ELF-1 (cell line): ENCODE data around the gene MTG1.
A peak's percentile ranks its signal among the peaks of the same experiment; 100 is the strongest.
"Not testable (repeated sequence)": the region's sequence is repeated elsewhere in the genome, so short reads cannot be mapped to it uniquely, and the experiment has no call there.

ENCODE experiments used
- DNase-seq: peaks from one replicate; pipeline ENCODE4 v3.0.0-alpha.2; 2016; ENCODE audit warnings: low read depth, low spot score

Gene MTG1

DNA sequence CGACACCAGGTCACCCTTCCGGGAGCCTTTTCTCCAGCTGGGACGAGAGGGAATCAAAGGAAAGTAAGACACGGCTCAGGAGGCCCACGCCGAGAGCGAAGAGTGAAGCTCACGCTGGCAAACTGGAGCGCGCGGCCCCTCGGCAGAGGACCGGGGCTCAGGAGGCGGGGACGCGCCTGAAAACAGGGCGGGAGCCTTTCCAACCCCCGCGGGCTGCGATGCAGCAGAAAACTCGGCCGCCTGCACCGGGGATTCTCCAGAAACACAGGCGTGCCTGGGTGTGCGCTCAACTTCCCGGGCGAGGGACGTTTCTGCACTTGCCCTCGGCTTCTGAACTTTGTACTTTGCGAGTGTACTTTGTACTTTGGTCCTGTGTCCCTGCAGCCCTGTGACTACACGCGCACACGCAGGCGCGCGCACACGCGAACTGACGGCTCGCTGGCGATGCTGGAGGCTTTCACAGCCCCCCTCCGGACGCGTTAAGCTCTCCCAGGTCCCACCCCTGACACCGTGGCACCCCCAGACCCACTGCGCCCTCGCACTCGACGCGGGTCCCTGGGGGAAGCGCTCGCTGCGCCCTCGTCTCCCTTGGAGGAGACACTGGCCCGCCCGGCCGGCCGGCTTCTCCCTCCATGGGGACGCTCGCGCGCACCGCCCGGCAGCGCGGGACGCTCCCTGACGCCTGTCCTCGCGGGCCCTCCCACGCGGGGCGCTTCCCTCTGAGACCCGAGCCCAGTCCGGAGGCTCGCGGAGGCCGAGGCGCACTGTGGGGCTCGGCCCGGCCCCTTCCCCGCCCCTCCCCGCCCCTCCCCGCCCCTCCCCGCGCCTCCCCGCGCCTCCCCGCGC is 15.5 kb upstream of the MTG1 start:
- peak; percentile 52 for DNase-seq

DNA sequence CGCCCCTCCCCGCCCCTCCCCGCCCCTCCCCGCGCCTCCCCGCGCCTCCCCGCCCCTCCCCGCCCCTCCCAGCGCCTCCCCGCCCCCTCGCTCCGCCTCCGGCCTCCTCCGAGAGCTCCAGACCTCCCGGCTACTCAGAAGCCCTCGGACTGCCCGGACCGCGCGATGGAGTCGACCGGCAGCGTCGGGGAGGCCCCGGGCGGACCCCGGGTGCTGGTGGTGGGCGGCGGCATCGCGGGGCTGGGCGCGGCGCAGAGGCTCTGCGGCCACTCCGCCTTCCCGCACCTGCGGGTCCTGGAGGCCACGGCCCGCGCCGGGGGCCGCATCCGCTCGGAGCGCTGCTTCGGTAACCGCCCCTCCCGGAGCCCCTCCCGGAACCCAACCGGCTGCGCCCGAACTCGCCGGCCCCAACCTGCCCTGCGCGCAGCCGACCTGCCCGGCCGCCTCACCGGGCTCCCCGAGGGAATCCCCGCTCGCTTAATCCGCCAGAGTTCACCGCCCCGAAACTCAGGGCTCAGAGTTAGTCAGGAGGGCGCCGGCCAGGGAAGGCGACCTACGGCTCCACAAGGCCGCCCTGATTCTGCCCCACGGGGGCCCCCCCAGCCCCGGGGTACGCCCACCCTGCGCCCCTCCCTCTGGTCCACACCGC is 14.7 kb upstream of the MTG1 start, which contains the start of gene PAOX:
PAOX (plus strand) TSS at position 111 of the 649 bp plus-strand sequence; CDS start at position 166, 55 bp downstream.
- DNase-seq = peak; percentile 42

DNA sequence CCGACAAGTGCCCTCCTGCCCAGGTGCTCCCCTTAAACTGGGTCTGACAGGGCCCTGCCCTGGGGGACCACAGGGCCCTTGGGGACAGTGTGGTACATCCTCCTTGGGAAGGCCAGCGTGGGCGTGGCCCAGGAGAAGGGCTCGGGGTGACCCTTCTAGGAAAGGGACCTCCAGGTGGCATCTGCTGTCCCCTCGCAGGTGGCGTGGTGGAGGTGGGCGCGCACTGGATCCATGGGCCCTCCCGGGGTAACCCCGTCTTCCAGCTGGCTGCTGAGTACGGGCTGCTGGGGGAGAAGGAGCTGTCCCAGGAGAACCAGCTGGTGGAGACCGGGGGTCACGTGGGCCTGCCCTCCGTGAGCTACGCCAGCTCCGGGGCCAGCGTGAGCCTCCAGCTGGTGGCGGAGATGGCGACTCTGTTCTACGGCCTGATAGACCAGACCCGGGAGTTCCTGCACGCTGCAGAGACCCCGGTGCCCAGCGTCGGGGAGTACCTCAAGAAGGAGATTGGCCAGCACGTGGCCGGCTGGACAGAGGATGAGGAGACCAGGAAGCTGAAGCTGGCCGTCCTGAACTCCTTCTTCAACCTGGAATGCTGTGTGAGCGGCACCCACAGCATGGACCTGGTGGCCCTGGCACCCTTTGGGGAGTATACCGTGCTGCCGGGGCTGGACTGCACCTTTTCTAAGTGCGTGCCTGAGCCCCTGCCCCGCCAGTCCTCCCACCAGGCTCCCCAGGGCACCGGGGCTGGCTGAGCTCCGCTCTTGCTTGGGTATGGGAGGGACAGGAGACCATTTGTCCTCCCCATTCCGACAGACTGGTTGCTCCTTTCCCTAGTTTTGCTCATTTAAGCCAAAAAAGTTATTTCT is 13.9 kb upstream of the MTG1 start:
- no peak for DNase-seq

DNA sequence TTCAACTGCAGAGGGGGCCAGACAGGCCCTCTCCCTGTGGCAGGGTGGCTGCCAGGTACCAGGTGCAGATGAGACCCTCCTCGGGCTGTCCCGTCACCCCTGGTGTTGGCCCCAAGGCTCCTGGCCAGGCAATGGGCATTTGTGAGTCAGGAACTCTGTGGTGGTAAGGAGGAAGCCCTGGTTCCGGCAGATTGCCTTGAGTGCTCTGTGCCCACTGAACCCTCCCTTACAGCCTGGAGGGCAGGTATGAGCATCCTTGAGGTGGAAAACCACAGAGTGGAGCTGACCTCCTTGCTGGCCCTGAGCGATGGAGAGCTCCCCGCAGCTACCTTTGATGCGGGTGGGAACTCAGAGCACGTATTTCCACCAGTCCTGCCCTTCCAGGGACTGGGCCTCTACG is 12.9 kb upstream of the MTG1 start:
- DNase-seq = no peak

DNA sequence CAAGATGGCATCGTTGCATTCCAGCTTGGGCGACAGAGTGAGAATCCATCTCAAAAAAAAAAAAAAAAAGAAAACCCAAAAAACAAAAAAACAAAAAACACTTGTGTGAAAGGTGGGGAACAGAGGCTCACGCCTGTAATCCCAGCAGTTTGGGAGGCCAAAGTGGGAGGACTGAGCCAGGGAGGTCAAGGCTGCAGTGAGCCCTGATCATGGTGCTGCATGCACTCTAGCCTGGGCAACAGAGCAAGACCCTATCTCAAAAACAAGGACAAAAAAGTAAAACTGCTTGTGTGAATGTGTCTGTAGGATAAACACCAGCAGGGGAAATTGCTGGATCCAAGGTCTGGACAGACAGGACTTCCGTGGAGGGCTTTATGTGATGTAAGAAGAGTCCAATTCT is 10.4 kb upstream of the MTG1 start:
- DNase-seq = no peak

DNA sequence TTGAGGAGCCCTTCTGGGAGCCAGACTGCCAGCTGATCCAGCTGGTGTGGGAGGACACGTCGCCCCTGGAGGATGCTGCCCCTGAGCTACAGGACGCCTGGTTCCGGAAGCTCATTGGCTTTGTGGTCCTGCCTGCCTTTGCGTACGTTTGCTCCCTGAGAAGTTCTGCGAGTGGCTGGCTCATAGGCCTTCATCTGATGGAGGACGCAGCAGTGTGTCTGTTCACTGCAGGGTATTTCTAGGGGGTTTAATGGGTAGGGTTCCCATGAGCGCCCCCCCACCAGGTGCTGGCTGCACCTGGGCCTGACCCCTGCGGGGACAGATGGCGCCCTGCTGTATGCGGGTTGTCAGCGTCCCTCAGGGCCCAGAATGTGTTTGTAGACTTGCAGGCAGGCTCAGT is 9.9 kb upstream of the MTG1 start:
- DNase-seq = no peak

DNA sequence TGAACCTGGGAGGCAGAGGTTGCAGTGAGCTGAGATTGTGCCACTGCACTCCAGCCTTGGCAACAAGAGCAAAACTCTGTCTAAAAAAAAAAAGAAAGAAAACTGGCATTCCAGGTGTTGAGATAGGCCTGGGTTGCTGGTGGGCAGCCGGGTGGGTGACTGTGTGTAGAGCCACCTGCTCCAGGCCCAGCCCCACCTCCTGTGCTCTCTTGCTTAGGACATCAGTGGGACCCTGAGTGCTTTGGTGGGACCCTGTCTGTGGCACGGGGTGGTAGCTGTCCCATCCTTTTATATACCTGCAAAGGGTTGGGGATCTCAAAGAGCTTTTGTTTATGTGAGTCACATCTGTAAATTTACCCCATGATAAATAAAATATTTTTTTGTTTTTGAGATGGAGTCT is 8.7 kb upstream of the MTG1 start:
- DNase-seq = no peak

DNA sequence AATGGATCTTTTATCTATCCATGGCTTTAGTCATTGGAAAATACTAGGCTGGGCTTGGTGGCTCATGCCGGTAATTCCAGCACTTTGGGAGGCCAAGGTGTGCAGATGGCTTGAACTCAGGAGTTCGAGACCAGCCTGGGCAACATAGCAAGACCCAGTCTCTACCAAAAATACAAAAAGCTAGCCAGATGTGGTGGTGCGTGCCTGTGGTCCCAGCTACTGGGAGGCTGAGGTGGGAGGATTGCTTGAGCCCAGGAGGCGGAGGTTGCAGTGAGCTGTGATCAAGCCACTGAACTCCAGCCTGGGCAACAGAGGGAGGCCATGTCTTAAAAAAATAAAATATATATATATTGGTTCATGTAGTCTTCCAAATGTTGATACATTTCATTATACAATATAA is 7.0 kb upstream of the MTG1 start:
- DNase-seq = not testable (repeated sequence)

DNA sequence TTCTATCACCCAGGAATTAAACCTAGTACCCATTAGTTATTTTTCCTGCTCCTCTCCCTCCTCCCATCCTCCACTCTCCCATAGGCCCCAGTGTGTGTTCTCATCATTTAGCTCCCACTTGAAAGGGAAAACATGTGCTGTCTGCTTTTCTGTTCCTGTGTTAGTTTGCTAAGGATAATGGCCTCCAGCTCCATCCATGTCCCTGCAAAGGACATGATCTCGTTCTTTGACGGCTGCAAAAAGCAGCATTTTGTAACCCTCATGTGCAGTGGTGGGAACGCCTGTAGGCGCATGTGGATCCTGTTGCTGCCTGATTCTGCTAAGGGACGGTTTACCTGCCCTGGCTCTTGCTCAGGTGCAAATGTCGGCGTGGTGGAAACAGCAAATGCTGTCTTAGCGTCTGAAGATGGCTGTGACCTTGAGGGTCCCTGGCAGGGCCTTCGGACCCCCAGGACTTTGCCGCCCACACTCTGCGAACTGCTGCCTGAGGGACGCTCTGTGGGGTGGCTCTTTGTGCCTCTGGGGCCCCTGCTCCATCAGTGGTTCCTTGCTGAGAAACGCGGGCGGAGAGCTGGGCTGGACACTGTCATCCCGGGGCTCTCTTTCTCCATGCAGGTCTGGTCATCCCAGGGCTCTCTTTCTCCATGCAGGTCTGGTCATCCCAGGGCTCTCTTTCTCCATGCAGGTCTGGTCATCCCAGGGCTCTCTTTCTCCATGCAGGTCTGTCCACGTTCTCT is 5.6 kb upstream of the MTG1 start:
- no peak for DNase-seq

DNA sequence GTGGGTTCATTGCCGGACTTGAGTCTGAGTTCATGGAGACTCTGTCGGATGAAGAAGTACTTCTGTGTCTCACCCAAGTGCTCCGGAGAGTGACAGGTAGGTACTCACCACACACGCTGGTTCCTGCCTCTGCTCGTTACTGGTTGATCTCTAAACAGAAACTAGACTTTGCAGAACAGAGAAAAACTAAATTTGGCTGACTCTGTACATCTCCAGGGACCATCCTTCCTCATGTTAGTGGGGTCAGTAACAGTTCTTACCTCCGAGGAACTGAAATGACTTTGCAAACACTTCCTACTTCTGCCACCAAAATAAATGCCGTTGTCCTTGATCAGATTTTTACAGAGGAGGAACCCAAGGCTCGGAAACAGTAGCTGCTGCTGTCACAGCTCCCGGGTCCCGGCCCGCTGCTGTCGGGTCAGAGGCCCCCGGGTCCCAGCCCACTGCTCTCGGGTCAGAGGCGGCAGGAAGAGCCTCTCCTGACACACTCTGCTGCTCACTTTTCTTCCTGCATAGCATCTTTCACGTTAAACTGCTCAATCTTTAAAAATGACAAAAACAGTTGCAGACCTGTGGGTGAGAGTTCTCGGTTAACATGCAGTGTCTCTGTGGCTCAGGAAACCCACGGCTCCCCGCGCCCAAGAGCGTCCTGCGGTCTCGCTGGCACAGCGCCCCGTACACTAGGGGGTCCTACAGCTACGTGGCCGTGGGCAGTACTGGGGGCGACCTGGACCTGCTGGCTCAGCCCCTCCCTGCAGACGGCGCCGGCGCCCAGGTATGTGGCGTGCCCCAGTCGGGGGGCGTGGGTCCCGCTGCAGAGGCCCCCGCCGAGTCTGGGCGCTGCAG is 4.8 kb upstream of the MTG1 start:
- DNase-seq = no peak

DNA sequence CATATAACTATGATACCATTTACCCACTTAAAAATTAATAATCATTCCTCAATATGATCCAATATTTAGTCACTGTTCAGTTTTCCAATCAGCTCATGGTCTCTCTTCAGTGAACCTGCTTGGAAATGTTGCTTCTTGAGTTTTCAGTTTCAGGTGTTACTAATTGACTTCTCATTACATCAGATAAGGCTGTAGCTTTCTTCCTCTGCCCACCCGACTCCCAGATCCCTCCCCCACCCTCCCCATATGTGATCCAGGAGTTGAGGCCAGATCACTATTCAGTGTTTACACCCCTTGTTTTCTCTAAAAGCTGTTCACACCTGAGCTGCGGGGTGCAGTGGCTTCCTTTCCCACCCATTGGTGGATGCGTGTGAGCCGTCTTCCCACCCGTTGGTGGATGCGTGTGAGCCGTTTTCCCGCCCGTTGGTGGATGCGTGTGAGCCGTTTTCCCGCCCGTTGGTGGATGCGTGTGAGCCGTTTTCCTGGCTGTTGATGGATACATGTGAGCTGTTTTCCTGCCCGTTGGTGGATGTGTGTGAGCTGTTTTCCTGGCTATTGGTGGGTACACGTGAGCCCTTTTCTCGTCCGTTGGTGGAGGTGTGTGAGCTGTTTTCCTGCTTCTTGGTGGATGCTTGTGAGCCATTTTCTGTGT is 3.2 kb upstream of the MTG1 start:
- DNase-seq = no peak

DNA sequence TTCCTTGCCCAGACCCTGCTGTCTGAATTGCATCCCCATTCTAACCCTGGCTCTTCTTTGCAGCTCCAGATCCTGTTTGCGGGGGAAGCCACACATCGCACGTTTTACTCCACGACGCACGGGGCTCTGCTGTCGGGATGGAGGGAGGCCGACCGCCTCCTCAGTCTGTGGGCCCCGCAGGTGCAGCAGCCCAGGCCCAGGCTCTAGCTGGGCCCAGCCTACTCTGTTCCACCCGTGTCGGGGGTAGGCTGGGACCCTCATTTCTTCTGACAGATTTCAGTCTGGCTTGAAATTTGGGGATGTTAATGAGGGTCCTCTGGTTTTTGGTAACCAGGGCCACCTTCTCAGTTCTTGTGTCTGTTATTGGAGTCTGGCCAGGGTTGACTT is 2.7 kb upstream of the MTG1 start:
- DNase-seq = no peak

DNA sequence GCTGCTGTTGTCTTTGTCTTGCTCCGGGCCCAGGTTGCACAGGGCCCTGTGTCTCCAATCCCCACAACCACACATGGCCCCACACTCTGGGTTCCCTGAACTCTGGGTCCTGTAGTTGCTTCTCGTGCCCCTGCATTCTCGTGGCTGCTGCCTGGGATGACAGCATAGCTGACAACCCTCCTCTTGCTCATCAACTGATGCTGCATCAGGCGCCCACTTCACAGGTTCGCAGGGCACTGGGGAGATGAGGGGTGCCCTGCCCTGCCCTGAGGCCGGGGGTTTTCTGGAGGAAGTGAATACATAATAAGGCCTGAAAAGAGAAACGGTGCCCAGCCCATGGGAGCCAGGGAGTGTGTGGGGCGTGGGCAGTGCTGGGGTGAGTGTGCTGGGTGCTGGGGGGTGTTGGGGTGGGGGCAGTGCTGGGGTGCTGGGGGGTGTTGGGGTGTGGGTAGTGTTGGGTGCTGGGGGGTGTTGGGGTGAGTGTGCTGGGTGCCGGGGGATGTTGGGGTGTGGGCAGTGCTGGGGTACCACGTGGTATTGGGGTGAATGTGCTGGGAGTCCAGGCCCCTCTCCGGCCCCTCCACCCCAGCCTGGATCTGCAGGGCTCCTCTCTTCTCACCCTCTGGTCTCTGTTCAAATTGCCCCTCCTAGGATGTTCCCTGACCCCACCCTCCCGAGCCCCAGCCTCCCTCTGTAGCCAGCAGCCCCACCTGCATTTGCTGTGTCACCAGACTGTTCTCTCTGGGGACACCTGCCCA is 2.0 kb upstream of the MTG1 start:
- DNase-seq = no peak

DNA sequence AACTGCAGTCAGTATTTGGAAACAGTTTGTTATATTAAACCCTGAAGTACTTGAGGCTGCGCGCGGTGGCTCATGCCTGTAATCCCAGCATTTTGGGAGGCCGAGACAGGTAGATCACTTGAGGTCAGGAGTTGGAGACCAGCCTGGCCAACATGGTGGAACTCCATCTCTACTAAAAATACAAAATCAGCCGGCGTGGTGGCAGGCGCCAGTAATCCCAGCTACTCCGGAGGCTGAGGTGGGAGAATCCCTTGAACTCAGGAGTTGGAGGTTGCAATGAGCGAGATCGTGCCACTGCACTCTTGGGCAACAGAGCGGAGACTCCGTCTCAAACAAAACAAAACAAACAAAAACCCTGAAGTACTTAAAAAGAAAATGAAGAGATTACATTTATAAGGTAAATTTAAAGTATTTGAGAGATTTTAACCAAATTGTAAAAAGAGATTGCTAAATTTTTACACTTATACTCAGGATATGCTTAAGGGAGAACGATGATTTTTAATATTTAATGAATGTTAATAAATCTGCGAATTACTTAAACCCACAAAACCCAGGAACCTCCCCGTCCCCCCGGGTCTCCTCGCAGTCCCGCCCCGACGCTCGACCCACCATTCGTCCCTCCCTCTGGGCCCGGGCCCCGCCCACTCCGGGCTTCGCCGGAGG is 425 bp upstream of the MTG1 start:
- DNase-seq = no peak

DNA sequence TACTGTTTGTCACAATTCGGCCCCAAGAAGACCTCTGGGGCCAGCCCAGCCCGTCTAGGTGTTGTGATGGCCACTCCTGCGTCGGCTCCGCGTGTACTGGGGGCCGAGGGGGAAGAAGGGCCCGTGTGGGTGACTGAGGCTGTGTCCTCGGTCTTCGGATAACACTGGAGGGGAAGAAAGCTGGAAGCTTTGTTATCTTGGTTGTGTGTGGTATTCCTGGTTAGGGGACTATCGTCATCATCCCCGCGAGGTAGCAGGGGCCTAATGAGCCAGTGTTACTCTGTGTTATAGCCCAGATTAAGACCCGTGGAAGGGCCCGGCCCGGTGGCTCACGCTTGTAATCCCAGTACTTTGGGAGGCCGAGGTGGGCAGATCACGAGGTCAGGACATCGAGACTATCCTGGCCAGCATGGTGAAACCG is 854 bp downstream of the MTG1 start:
- DNase-seq = no peak

DNA sequence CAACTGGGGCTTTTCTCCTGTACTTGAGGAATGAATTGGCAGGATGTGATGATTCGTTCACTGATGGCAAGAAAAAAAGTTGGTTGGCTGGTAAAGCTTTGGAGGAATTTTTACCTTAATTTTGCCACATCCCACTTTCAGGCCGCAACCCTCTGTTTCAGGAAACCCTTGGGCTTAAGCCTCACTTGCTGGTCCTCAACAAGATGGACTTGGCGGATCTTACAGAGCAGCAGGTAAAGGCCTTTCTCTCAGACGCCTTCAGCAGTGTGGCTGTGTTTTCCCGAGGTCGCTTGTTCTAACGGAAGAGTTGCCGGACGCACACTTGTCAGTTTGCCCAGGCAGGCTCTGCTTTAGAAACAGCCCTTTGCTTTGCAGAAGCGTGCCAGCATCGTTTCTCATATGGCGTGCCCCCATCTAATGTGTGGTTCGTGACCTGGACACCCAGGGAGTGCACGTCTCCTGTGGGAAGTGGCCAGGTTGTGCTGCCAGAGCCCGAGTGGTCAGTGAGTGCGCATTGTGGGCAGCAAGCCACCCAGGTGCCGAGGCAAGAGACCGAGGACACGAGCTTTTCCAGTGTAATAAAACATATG is 2.2 kb downstream of the MTG1 start:
- no peak for DNase-seq

DNA sequence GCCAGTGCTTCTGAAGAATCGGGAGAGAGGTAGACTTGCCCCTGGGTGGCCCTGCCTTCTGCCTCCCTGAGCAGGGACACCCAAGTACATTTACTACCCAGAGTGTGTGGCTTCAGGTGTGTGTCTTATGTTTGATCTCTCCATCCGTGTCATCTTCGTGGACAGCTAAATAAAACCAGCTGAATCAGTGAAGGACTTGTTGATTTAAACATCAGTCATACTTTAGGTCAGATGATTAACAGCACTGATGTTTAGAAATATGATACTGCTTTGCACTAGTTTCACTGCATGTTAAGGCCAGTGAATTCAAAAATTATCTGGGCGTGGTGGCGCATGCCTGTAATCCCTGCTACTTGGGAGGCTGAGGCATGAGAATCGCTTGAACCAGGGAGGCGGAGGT is 4.0 kb downstream of the MTG1 start:
- DNase-seq = no peak

DNA sequence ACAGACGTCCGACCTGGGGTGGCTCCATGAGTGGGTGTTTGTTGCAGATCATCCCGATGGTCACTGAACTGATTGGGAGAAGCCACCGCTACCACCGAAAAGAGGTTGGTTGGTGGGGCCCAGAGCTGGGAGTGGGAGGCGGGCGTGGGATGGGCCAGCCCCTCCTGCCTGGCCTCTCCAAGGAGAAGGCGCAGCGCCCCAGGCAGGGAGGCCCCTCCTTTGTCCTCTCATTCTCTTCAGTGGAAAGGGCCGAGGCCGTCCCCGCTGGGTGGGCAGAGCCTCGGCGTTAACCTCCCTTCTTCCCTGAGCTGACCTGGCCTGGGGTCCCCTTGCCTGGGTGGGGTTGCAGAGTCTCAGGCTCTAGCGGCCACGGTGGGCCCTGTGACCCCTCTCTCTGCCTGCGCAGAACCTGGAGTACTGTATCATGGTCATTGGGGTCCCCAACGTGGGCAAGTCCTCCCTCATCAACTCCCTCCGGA is 5.2 kb downstream of the MTG1 start:
- no peak for DNase-seq
